Panc1 (cell line): ENCODE measurements around the gene ASPRV1.

Source experiments
- CTCF ChIP-seq: fragments of 450-650 bp; IDR thresholded peaks from 2 replicates; pipeline ENCODE4 v1.5.1; 2017; ENCODE audit warnings: mild to moderate bottlenecking
- POLR2AphosphoS5 ChIP-seq: IDR thresholded peaks from 2 replicates; pipeline ENCODE4 v1.6.1; 2012; ENCODE audit warnings: mild to moderate bottlenecking, low read depth, low read length, moderate library complexity

GRCh38 chr2:69940691-69941090 is 20.7 kb downstream of the ASPRV1 start:
- TF ChIP-seq CTCF: no peak
- no peak for TF ChIP-seq POLR2AphosphoS5
